Left lung (tissue), 10 donors: Measurements from ENCODE around the gene KRTAP12-1. TPM values are rescaled to one million over a fixed set of nuclear protein-coding genes. Genes with fewer than 3 reads are reported as not detected.

ENCODE experiments used
- ATAC-seq: fragments of 200-7000 bp; cut with Tn5 transposase; one replicate; pipeline ENCODE4 v1.9.1; 2020; ENCODE audit warnings: moderate library complexity
- DNase-seq, 4 donors: peaks; one replicate each; pipeline ENCODE4 v3.0.0-alpha.2; 2013 to 2020
- H3K27ac ChIP-seq, 2 donors: fragments of 200-600 bp; sonication (generic) in 1 of 2; one replicate each; pipeline versions ENCODE4 v1.5.0 to v1.8.0; 2020 to 2021
- H3K27me3 ChIP-seq, 2 donors: fragments of 200-600 bp; sonication (generic) in 1 of 2; one replicate each; pipeline versions ENCODE4 v1.5.0 to v1.8.0; 2020 to 2021
- H3K36me3 ChIP-seq, 2 donors: fragments of 200-600 bp; sonication (generic) in 1 of 2; one replicate each; pipeline versions ENCODE4 v1.5.0 to v1.8.0; 2020 to 2021
- H3K4me1 ChIP-seq, 2 donors: fragments of 200-600 bp; one replicate each; pipeline ENCODE4 v1.8.0; 2021
- H3K4me3 ChIP-seq, 2 donors: fragments of 200-600 bp; sonication (generic) in 1 of 2; one replicate each; pipeline versions ENCODE4 v1.5.0 to v1.8.0; 2020 to 2021; ENCODE audit warnings: mild to moderate bottlenecking in 1 of 2
- H3K9me3 ChIP-seq, 2 donors: fragments of 200-600 bp; sonication (generic) in 1 of 2; one replicate each; pipeline versions ENCODE4 v1.5.0 to v1.8.0; 2020 to 2021
- intact Hi-C, 2 donors: fragments of 100-400 bp; cut with DNase I; formaldehyde crosslinking; loops; one replicate each; pipeline versions ENCODE4 v1.11.2 to v1.14.2; 2022
- polyA plus RNA-seq, 6 donors: library from polyadenylated mRNA; unstranded; fragments of 120-200 nt; gene quantifications; one replicate each; pipeline ENCODE4 v1.2.1, GENCODE V29; 2013; ENCODE audit not compliant: insufficient read length in 6 of 6
- total RNA-seq, 2 donors: library from RNA; stranded (reverse); fragmentation: NEBNext Ultra II Directional; extraction: Animal tissue kit (Norgen Biotek cat#: 25700); gene quantifications; one replicate each; pipeline ENCODE4 v1.2.1, GENCODE V29; 2021
- TF ChIP-seq, protein P1 (sequence below), 2 donors: fragments of 200-600 bp; sonication (generic) in 1 of 2; IDR thresholded peaks; one replicate each; pipeline versions ENCODE4 v1.5.0 to v1.8.0; 2021; ENCODE audit warnings: antibody characterized with exemption in 2 of 2
- donor health status: DM: no; HTN: yes; CAD: no.
- donor health status: DM: no; HTN: no; CAD: no.

The KRTAP12-1 gene
- total and polyA plus RNA-seq, 8 donors: not detected

DNA sequence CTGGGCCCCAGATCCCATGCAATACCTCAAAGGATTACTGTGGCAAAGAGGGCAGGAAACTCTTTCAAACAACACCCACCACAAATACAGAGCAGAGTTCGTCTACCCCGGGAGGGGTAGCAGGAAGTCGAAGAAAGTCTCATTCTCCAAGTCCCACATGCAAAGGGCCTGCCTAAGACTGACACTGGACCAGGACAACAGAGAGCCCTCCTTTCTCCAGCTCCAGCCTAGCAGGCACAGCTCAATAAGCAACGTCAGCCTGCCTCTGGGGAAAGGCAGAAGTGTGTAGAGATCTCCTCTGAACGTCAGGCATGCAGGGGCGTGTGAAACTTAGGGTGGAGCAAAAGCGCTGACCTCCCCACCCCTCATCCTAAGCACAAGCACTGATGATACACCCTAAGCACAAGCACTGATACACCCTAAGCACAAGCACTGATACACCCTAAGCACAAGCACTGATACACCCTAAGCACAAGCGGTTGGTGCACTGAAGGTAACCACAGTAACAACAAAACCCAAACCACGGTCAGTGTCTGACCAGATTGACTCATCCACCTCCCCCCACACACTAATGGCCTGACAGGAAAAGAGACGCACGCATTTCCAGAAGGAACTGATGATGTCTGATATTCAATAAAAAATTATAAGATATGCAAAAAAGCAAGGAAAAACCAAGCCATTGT lies 22.9 kb downstream of the KRTAP12-1 start:
- H3K27ac ChIP-seq: no peak overlapping the region

DNA sequence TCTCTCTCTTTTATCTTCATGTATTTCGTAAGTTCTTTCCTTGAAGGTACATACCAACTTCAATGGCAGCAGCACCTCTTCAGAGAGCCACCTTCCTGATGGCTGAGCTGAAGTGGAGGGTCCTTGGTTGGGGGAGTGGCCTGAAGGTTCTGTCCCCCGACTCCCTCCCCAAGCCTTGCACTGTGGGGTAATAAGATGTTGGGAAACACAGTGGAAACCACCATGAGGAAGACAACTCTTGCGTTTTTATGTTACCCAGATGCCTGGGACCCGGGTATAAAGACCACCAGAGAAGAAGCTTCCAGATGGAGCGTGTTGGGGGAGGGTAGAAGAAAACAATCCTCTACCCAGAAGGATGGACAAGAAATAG lies 23.4 kb downstream of the KRTAP12-1 start:
- Histone ChIP-seq H3K4me3 (no peak overlapping the region), H3K9me3 (peaks cover 0 to 10% of the 10 kb centered on the region in 2 donors), H3K4me1 (no peaks in the 10 kb centered on the region), H3K36me3 (no peaks in the 10 kb centered on the region), H3K27me3 (peaks cover 0 to 26% of the 10 kb centered on the region in 2 donors), H3K27ac (no peak overlapping the region)
- intact Hi-C loops: no loop called here
- TF ChIP-seq, protein P1, sequence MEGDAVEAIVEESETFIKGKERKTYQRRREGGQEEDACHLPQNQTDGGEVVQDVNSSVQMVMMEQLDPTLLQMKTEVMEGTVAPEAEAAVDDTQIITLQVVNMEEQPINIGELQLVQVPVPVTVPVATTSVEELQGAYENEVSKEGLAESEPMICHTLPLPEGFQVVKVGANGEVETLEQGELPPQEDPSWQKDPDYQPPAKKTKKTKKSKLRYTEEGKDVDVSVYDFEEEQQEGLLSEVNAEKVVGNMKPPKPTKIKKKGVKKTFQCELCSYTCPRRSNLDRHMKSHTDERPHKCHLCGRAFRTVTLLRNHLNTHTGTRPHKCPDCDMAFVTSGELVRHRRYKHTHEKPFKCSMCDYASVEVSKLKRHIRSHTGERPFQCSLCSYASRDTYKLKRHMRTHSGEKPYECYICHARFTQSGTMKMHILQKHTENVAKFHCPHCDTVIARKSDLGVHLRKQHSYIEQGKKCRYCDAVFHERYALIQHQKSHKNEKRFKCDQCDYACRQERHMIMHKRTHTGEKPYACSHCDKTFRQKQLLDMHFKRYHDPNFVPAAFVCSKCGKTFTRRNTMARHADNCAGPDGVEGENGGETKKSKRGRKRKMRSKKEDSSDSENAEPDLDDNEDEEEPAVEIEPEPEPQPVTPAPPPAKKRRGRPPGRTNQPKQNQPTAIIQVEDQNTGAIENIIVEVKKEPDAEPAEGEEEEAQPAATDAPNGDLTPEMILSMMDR (IDR thresholded peaks at IDR 0.05): no peak
- ATAC-seq (no peak), DNase-seq (no peak)

More for the DNA sequence above, 22.9 kb downstream of the KRTAP12-1 start:
- ATAC-seq: no peak
- Histone ChIP-seq H3K4me3 (no peak overlapping the region), H3K27me3 (peaks cover 0 to 20% of the 10 kb centered on the region in 2 donors), H3K9me3 (peaks cover 0 to 13% of the 10 kb centered on the region in 2 donors), H3K4me1 (no peaks in the 10 kb centered on the region), H3K36me3 (no peaks in the 10 kb centered on the region)
- TF ChIP-seq, protein P1 (IDR thresholded peaks at IDR 0.05): no peak
- intact Hi-C loops: no loop called here
- DNase-seq: no peak

DNA sequence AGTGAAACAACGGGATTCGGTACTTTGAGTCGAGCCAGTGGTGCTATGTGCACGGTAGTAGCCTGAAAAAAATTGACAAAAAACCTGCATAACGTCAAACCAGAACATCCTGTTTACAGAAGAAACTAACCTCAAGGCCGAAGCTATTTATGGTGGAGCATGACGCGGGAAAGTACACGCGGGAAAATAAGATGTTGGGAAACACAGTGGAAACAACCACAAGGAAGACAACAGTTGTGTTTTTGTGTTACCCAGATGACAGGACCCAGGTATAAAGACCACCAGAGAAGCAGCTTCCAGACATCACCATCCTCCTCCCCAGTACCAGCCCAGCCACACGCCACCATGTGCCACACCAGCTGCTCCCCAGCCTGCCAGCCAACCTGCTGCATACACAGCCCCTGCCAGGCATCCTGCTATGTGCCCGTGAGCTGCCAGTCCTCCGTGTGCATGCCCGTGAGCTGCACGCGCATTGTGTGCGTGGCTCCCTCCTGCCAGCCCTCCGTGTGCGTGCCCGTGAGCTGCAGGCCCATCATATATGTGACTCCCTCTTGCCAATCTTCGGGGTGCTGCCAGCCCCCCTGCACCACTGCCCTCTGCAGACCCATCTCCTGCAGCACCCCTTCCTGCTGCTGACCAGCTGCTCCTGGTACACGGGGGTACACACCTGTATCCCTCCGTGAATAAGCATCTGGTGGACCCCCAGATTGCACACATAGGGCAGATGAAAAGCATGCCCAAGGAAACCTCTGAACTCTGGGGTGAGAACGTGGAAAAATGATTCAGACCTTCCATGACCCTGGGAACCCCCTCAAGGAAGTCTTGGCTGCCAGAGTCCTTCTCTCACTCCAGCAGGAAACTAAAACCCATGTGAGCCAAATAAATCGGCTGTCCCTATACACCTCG lies 24.1 kb downstream of the KRTAP12-1 start, which contains the start of gene KRTAP12-3:
KRTAP12-3 (plus strand) TSS at position 298 of the 906 bp plus-strand sequence; CDS start at position 346, 48 bp downstream.
- no peak for DNase-seq
- Histone ChIP-seq H3K27ac (no peak within 1 kb of the TSS), H3K4me3 (no peak within 1 kb of the TSS), H3K9me3 (peaks cover 0 to 7% of the 10 kb centered on the region in 2 donors), H3K27me3 (peaks cover 0 to 32% of the 10 kb centered on the region in 2 donors), H3K4me1 (no peaks in the 10 kb centered on the region), H3K36me3 (no peaks in the 10 kb centered on the region)
- no peak for ATAC-seq
- intact Hi-C loops: no loop called here
- TF ChIP-seq, protein P1 (IDR thresholded peaks at IDR 0.05): no peak

DNA sequence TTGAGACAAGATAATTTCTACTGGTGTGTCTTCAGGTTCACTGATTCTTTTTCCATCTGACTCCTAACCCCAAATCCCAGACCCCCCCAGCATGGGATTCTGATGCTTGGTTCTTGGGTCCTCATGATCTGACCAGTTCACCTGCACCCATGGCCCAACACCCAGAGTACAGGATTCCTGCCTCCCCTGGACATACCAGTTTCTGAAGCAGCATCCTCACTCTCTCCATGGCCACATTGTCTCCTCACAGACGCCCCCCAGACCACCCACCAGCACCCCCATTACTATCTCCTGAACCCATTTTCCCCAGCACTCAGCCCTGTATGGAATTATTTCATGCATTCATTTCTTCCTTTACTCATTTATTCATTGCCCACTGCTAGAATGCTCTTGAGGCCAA lies 25.1 kb downstream of the KRTAP12-1 start:
- intact Hi-C loops: no loop called here
- Histone ChIP-seq H3K9me3 (peaks cover 0 to 7% of the 10 kb centered on the region in 2 donors), H3K27me3 (peaks cover 0 to 33% of the 10 kb centered on the region in 2 donors), H3K4me3 (no peak overlapping the region), H3K36me3 (no peaks in the 10 kb centered on the region), H3K27ac (no peak overlapping the region), H3K4me1 (no peaks in the 10 kb centered on the region)
- DNase-seq (no peak), ATAC-seq (no peak)
- TF ChIP-seq, protein P1 (IDR thresholded peaks at IDR 0.05): no peak
